Measurements from ENCODE around the gene CCDC69.
"Not testable (repeated sequence)": the region's sequence is repeated elsewhere in the genome, so short reads cannot be mapped to it uniquely, and the experiment has no call there.

CCDC69 gene

DNA sequence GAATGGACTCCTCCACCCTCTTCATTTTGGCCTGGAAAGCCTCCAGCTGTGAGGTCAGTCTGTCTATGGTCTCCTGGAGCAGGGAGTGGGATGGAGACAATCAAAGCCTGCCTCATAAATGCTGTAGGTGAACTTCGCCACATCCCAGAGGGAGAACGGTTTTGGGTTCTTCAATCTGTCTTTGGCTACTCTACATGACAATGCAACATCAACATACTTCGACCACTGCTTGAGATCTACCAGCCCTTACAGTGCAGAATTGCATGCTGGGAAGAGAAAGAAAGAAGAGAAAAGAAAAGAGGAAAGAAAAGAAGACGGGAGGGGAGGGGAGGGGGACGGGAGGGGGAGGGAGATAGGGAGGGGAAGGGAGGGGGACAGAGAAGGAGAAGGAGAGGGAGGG is 37.8 kb downstream of the CCDC69 start:
- DNase-seq: no peak

- DNase-seq: no peak
Observed at GRCh38 chr5:151184316-151185042, 39.4 kb downstream of the CCDC69 start.

- no peak for DNase-seq
Observed at GRCh38 chr5:151183456-151184245, 40.2 kb downstream of the CCDC69 start.

DNA sequence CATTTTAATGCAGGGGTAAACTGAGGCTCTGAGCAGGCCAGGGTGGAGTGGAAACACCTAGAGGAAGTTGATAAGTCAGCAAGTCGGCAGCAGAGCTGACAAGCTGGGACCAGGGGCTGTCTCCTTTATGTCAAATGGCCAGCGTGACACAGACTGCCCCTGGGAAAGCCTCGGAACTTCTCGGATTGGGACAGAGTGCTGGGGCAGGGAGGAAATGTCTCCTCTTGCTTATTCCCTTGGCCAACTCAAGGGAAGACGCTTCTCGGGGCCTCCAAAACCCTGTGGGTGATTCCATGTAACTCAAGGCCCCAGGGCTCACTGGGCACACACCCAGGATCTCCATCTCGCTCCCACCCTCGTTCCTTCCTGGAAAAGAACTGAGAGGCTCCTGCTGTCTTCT is 40.9 kb downstream of the CCDC69 start:
- DNase-seq: no peak

- DNase-seq: no peak
Observed at GRCh38 chr5:151182524-151182900, 41.4 kb downstream of the CCDC69 start.

DNA sequence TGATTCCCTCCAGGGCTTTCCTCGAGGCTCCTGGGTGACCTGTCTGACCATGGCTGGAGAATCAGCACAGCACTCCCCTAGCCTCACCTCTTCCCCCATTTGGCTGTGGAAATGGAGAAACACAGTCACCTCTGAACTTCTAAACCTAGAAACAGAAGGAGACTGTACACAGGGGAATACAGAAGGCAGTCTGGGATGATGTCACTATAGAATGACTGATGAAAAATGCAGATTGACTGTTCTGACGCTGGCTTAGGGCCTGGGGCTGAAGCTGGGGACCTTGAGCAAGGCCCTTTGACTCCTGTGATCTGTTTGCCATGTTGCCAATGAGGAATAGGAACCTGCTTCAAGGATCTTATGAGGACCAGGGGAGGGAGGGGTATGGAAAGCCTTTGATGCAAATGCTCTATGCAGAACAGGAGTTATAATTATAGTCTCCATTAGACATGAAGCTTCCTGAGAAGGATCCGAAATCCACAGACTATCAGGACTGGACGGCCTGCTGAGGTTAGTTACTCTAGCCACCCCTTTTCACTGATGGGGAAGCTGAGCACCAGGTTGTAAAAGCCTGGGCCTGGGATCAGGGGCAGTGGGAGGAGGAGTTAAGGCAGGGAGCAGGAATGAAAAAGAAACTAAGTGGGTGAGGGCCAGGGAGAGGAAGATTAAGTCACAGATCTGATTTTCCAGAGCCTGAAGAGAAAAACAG is 41.9 kb downstream of the CCDC69 start:
- DNase-seq: no peak

DNA sequence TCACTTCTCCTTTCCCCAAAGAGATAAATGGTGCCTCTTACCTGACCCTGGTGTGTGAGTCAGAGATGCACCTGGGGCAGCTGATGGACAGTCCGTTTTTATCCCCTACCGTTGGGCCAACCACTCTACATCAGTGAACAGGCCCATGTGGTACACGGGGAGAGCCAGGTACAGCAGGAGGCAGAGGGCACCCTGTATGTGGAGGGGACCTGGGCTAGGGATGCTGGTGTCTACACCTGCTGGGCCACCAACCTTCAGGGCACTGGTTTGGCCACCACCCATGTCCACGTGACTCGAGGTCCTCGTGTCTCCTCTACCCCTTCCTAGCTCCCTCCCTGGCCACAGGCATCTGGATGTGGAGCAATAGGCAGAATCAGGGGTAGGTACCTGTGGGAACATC is 43.6 kb downstream of the CCDC69 start:
- DNase-seq: no peak

GRCh38 chr5:151179489-151179840 is 44.4 kb downstream of the CCDC69 start:
- no peak for DNase-seq

GRCh38 chr5:151178777-151179488 is 45.0 kb downstream of the CCDC69 start:
- no peak for DNase-seq

DNA sequence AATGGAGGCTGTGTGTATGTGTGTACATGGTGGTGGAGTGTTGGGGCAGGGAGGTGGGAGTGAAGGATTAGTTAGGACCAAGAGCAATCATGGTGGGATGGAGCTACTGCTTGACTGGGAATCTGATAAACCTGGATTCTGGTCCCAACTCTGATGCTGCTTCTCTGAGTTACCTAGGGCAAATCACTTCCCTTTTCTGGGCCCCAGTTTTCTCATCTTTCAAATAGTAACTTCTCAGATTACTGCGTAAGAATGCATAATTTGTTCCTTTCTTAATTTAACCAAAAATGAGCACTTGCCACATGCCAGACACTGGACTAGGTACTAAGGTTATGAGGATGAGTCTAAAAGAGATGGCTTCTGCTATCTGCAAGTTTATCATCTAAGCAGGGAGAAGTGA is 45.5 kb downstream of the CCDC69 start:
- no peak for DNase-seq

- not testable (repeated sequence) for DNase-seq
Observed at GRCh38 chr5:151176268-151176667, 47.6 kb downstream of the CCDC69 start.

- no peak for DNase-seq
Observed at GRCh38 chr5:151174612-151175101, 49.2 kb downstream of the CCDC69 start.

- no peak for DNase-seq
Observed at GRCh38 chr5:151173711-151174611, 49.9 kb downstream of the CCDC69 start.

DNA sequence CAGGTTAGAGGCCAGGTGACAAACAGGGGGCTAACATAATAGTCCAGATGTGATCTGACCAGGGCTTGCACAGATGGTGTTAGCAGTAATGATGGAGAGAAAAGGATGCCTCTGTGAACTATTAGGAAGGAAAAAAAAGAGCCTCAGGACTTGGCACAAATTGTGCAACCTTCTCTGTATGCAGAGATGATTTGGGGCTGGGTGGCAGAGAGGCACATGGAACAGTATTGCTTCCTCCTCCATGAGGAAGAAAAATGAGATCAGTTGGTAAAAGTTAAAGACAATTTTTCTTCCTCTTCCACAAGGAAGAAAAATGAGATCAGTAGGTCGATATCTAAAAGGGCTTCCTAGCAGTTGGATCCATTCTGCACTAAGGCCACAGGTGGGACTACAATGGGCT is 52.4 kb downstream of the CCDC69 start:
- no peak for DNase-seq

DNA sequence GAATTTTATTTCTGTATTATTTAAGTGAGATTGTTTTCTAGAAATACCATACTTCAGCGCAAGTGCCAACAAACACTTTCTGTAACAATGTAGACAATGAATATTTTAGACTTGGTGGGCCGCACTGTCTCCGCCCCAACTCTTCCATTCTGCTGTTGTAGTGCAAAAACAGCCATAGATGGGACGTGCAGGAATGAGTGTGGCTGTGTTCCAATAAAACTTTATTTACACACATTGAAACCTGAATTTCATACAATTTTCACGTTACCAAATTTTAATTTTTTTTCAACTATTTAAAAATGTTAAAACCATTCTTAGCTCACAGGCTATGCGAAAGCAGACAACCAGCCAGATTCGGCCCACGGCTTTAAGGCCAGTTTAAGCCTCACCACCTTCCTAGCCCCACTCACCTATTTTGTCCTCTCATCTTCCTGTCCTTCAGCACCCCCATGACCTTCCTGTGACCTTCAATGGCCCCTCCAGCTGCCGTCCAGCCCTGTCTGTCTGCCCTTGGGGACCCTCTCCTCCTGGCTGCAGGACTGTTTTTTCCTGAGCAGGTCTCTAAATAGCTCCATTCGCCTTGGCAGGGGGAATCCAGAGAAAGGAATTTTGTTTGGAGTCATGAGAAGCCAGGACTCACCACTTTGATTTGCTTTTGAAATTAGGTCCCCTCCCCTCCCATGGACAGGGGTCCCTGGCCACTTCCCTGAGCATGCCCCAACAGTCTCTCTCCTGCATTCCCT is 55.1 kb downstream of the CCDC69 start:
- DNase-seq: no peak

GRCh38 chr5:151167022-151167421 is 56.9 kb downstream of the CCDC69 start:
- no peak for DNase-seq

DNA sequence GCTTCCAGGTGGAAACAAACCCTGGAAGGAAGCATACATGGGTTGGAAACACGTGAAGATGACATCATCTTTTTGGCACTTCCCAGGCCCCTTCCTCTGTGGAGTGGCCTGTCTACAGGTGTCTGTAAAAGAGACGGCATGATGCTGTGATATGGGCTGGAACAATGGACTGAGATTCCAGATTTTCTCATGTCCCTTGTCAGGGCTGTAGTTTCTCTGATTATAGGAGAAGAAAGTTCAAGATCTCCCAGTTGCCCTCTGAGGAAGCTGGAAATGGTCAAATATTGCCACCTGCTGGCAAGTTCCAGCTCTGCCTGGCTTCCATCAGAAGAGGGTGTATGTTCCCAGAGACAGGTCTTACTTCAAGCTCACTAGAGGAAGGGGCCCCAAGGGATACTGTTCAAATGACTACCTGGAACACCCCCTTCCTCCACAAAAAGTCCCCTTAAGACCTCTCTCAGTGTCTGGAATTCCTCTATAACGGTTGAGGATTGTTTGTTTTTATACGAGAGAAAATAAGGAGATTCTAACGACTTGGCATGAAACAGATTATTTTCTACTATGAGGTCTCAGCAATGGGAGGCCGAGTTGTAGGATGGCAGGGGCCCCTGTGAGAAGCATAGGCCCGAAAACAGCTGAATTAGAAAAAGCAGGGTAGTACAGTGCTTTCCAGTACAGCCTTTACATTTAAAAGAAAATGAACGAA is 59.1 kb downstream of the CCDC69 start:
- DNase-seq: peak; percentile 87

DNA sequence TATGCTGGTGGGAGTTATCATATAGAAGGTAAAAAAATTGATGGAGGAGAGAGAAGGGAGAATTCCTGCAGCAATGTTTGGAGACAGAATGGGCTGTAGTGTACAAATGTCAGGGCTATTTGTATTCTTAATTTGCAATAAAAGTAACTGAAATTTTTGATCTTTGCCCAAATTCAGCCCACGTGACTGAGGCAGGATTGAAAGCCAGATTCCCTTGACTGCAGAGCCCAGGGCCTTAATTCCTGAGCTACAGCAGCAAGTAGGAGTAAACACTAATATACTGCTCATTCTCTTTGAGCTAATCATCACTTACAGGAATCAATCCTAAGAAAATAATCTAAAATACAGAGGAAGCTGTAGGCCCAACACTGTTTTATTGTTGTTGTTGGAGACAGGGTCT is 61.1 kb downstream of the CCDC69 start:
- no peak for DNase-seq

DNA sequence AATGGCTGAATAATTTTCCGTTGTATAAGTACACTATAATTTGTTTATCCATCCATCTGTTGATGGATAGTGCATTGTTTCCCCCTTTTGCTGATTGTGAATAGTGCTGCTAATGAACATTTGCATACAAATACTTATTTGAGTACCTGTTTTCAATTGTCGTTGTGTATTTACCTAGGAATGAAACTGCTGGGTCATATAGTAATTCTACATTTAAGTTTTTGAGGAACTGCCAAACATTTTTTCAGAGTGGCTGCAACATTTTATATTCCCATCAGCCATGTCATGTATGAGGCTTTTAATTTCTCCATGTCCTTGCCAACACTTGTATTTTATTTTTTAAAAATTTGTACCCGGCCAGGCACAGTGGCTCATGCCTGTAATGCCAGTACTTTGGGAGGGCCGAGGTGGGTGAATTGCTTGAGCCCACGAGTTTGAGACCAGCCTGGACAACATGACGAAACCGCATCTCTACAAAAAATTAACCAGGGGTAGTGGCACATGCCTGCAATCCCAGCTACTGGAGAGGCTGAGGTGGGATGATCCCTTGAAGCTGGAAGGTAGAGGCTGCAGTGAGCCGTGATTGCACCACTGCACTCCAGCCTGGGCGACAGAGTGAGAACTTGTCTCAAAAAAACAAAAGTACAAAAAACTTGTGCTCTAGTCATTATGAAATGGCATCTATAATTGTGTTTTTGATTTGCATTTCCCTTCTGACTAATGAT is 64.1 kb downstream of the CCDC69 start:
- no peak for DNase-seq

GRCh38 chr5:151158287-151158661 is 65.6 kb downstream of the CCDC69 start:
- no peak for DNase-seq

Data from CD4-positive, alpha-beta T cell treated with Interleukin-21 for 1 hour (primary cell).